Posterior vena cava (tissue), 2 donors: ENCODE measurements around the gene UXT. TPM values are rescaled to one million over a fixed set of nuclear protein-coding genes. Genes with fewer than 3 reads are reported as not detected.

ENCODE experiments used
- total RNA-seq, 2 donors: library from RNA; stranded (reverse); fragmentation: NEBNext Ultra II Directional; extraction: Animal tissue kit (Norgen Biotek cat#: 25700); gene quantifications; one replicate each; pipeline ENCODE4 v1.2.1, GENCODE V29; 2021
- donor health status: DM: yes; HTN: yes; CAD: no.
- donor health status: DM: yes; HTN: yes; CAD: no.

The UXT gene
- total RNA-seq, 2 donors from 2014 or later: 70.1 to 75.6 TPM

Other genes with a start within 250 kb of the UXT start
- 1 to 10 TPM; 6.4 to 8.5 TPM for gene ZNF41, start 176.0 kb downstream of the UXT start, total RNA-seq
- gene ARAF, start 98.0 kb downstream of the UXT start, total RNA-seq: 10 to 100 TPM; 42.5 to 52.7 TPM
- gene TIMP1, start 76.7 kb downstream of the UXT start, total RNA-seq: 1,000 to 10,000 TPM; 1,076 to 2,214 TPM
- gene SYN1, start 39.3 kb downstream of the UXT start, total RNA-seq: 1 to 10 TPM; 1.2 to 2.3 TPM
- gene CFP, start 29.2 kb downstream of the UXT start, total RNA-seq: 1 to 10 TPM; 3.2 to 10.0 TPM
- gene ELK1, start 8.6 kb downstream of the UXT start, total RNA-seq: 10 to 100 TPM; 25.6 to 30.7 TPM
- 10 to 100 TPM; 11.2 to 12.3 TPM for gene ZNF81, start 177.7 kb upstream of the UXT start, total RNA-seq